GM12878 (cell line): Measurements from ENCODE around the gene NTRK3. TPM values are rescaled to one million over a fixed set of nuclear protein-coding genes. Genes with fewer than 3 reads are reported as not detected.

ENCODE experiments used
- ATAC-seq: fragments of 200-7000 bp; cut with Tn5 transposase; 3 replicates; pipeline ENCODE4 v1.9.1; 2020; ENCODE audit warnings: mild to moderate bottlenecking, moderate library complexity
- BruUV-seq: library from RNA; stranded (reverse); fragments of 400-500 nt; replicated peaks from 2 replicates; lab custom pipeline; 2021; lab: Mats Ljungman, UMichigan
- CTCF ChIA-PET: fragments of 300-600 bp; sonication (Branson Sonifier 250); formaldehyde crosslinking; extraction: SDS; loops from one replicate; lab custom pipeline; 2021; ENCODE audit warnings: inconsistent platforms; lab: Yijun Ruan, JAX
- POLR2A ChIA-PET: fragments of 350-600 bp; formaldehyde crosslinking; extraction: SDS; loops from one replicate; lab custom pipeline; 2021; ENCODE audit warnings: inconsistent platforms; lab: Charles Lee
- RAD21 ChIA-PET: fragments of 300-600 bp; sonication (Branson Sonifier 250); formaldehyde crosslinking; loops from one replicate; lab custom pipeline; 2023; ENCODE audit warnings: antibody characterized with exemption; ENCODE audit not compliant: unreplicated experiment; lab: Charles Lee
- SMC1A ChIA-PET: fragments of 300-600 bp; sonication (Branson Sonifier 250); formaldehyde crosslinking; loops from one replicate; lab custom pipeline; 2023; ENCODE audit not compliant: unreplicated experiment, uncharacterized antibody; lab: Charles Lee
- DNase-seq: peaks from one replicate; pipeline ENCODE4 v3.0.0-alpha.2; 2011; ENCODE audit warnings: low read depth, low spot score
- FAIRE-seq: peaks from 3 replicates; lab custom pipeline; 2011; peaks lifted over from hg19 to GRCh38; lab: Jason Lieb, UNC
- H2AFZ ChIP-seq: 2 replicates; pipeline ENCODE4 v1.6.0; 2011; ENCODE audit warnings: low read depth, low read length, control low read depth; ENCODE audit not compliant: control insufficient read depth
- H3K27ac ChIP-seq: 2 replicates; pipeline ENCODE4 v1.5.1; 2011; ENCODE audit warnings: control low read depth; ENCODE audit not compliant: control insufficient read depth, insufficient read depth
- H3K27me3 ChIP-seq, 2 experiments: replicated peaks in 1 of 2; 2 replicates each; pipeline versions ENCODE4 v1.6.0 to v1.6.1; 2011; ENCODE audit warnings: low read length in 1 of 2; ENCODE audit not compliant: control insufficient read depth in 2 of 2, insufficient read depth in 2 of 2
- H3K36me3 ChIP-seq, 2 experiments: 2 replicates each; pipeline ENCODE4 v1.5.1; 2011; ENCODE audit warnings: low read length in 1 of 2; ENCODE audit not compliant: control insufficient read depth in 2 of 2, insufficient read depth in 2 of 2
- H3K4me1 ChIP-seq: 2 replicates; pipeline ENCODE4 v1.6.1; 2011; ENCODE audit warnings: mild to moderate bottlenecking, low read length, moderate library complexity, mixed read lengths; ENCODE audit not compliant: control insufficient read depth, insufficient read depth
- H3K4me2 ChIP-seq: 2 replicates; pipeline ENCODE4 v1.6.0; 2011; ENCODE audit warnings: control low read depth; ENCODE audit not compliant: control insufficient read depth, insufficient read depth
- H3K4me3 ChIP-seq: fragments of 200-600 bp; sonication (generic); 2 replicates; pipeline ENCODE4 v1.5.1; 2016
- H3K79me2 ChIP-seq: 2 replicates; pipeline ENCODE4 v1.6.0; 2011; ENCODE audit warnings: low read length; ENCODE audit not compliant: control insufficient read depth, insufficient read depth
- H3K9ac ChIP-seq: 2 replicates; pipeline ENCODE4 v1.8.0; 2011; ENCODE audit warnings: low read length, control low read depth, mixed read lengths; ENCODE audit not compliant: control insufficient read depth, insufficient read depth
- H3K9me3 ChIP-seq: replicated peaks from 3 replicates; pipeline ENCODE4 v1.5.1; 2011; ENCODE audit warnings: mild to moderate bottlenecking, low read length; ENCODE audit not compliant: control insufficient read depth, insufficient read depth
- H4K20me1 ChIP-seq: 2 replicates; pipeline ENCODE4 v1.6.0; 2011; ENCODE audit not compliant: control insufficient read depth, insufficient read depth
- BHLHE40 ChIP-seq, 2 experiments: fragments of 450-650 bp in 1 of 2; IDR thresholded peaks; 2 replicates each; pipeline ENCODE4 v1.6.1; 2011 to 2017; ENCODE audit warnings: low read depth in 2 of 2, borderline replicate concordance in 1 of 2, improper control_type of control experiment in 1 of 2, low read length in 1 of 2, mild to moderate bottlenecking in 1 of 2
- CREM ChIP-seq: IDR thresholded peaks from 2 replicates; pipeline ENCODE4 v1.6.1; 2014; ENCODE audit warnings: antibody characterized with exemption, low read depth
- E2F4 ChIP-seq: IDR thresholded peaks from 2 replicates; pipeline ENCODE4 v1.6.1; 2012; ENCODE audit warnings: low read depth, low read length, improper control_type of control experiment
- EP300 ChIP-seq, 2 experiments: fragments of 150-350 bp in 1 of 2; IDR thresholded peaks; 2 replicates each; pipeline ENCODE4 v1.6.1; 2011 to 2012; ENCODE audit warnings: low read depth in 2 of 2, low read length in 2 of 2, borderline replicate concordance in 1 of 2, improper control_type of control experiment in 1 of 2, inconsistent platforms in 1 of 2; ENCODE audit not compliant: control insufficient read depth in 1 of 2
- EZH2 ChIP-seq: IDR thresholded peaks from 2 replicates; pipeline ENCODE4 v1.6.1; 2012; ENCODE audit warnings: low read depth, mild to moderate bottlenecking, control low read depth, inconsistent platforms, low read length, borderline replicate concordance; ENCODE audit not compliant: control insufficient read depth
- FOXK2 ChIP-seq: fragments of 450-650 bp; IDR thresholded peaks from 2 replicates; pipeline ENCODE4 v1.6.1; 2017; ENCODE audit warnings: mild to moderate bottlenecking, moderate library complexity
- IRF3 ChIP-seq: fragments of 450-650 bp; IDR thresholded peaks from 2 replicates; pipeline ENCODE4 v1.6.1; 2014; ENCODE audit warnings: mild to moderate bottlenecking
- KDM1A ChIP-seq: fragments of 200-600 bp; sonication (generic); IDR thresholded peaks from 2 replicates; pipeline ENCODE4 v1.6.1; 2016; ENCODE audit warnings: borderline replicate concordance
- MEF2A ChIP-seq: IDR thresholded peaks from 2 replicates; pipeline ENCODE4 v1.6.1; 2011; ENCODE audit warnings: low read depth, mild to moderate bottlenecking, low read length, moderate library complexity; ENCODE audit not compliant: insufficient read depth
- MEF2B ChIP-seq: fragments of 450-650 bp; IDR thresholded peaks from 2 replicates; pipeline ENCODE4 v1.6.1; 2018; ENCODE audit warnings: mild to moderate bottlenecking, moderate library complexity; ENCODE audit not compliant: partially characterized antibody, poor library complexity, severe bottlenecking
- MLLT1 ChIP-seq: fragments of 450-650 bp; IDR thresholded peaks from 2 replicates; pipeline ENCODE4 v1.6.1; 2016; ENCODE audit warnings: mild to moderate bottlenecking
- MYB ChIP-seq: fragments of 150-350 bp; IDR thresholded peaks from 2 replicates; pipeline ENCODE4 v1.6.1; 2014; ENCODE audit warnings: mild to moderate bottlenecking, low read depth, low read length, borderline replicate concordance
- NFIC ChIP-seq: IDR thresholded peaks from 2 replicates; pipeline ENCODE4 v1.6.1; 2012; ENCODE audit warnings: low read depth, mild to moderate bottlenecking, inconsistent platforms, low read length, moderate library complexity
- NFYB ChIP-seq: IDR thresholded peaks from 2 replicates; pipeline ENCODE4 v1.6.1; 2011; ENCODE audit warnings: low read depth, mild to moderate bottlenecking, low read length, improper control_type of control experiment, moderate library complexity; ENCODE audit not compliant: insufficient read depth
- RBBP5 ChIP-seq: fragments of 200-600 bp; sonication (generic); conservative IDR thresholded peaks from 2 replicates; pipeline ENCODE4 v1.6.1; 2016
- SMAD5 ChIP-seq: IDR thresholded peaks from 2 replicates; pipeline ENCODE4 v1.6.1; 2016; ENCODE audit warnings: antibody characterized with exemption, low read depth
- SMARCA5 ChIP-seq: fragments of 450-650 bp; IDR thresholded peaks from 2 replicates; pipeline ENCODE4 v1.6.1; 2017; ENCODE audit warnings: mild to moderate bottlenecking
- SP1 ChIP-seq: IDR thresholded peaks from one replicate; pipeline ENCODE4 v1.6.1; 2011; ENCODE audit warnings: low read depth, low read length
- STAT3 ChIP-seq: IDR thresholded peaks from 2 replicates; pipeline ENCODE4 v1.6.1; 2011; ENCODE audit warnings: low read depth, low read length, improper control_type of control experiment
- TCF3 ChIP-seq: IDR thresholded peaks from 2 replicates; pipeline ENCODE4 v1.6.1; 2012; ENCODE audit warnings: low read depth, mild to moderate bottlenecking, low read length, borderline replicate concordance; ENCODE audit not compliant: insufficient read depth
- ZBED1 ChIP-seq: IDR thresholded peaks from 2 replicates; pipeline ENCODE4 v1.6.1; 2016; ENCODE audit warnings: borderline replicate concordance
- ZNF207 ChIP-seq: fragments of 450-650 bp; IDR thresholded peaks from 2 replicates; pipeline ENCODE4 v1.6.1; 2014; ENCODE audit warnings: antibody characterized with exemption, mild to moderate bottlenecking, borderline replicate concordance
- WGBS: methylation state at CpG from one replicate; pipeline ENCODE4 v1.1.6; 2016; ENCODE audit warnings: low lambda C conversion rate; ENCODE audit not compliant: insufficient replicate concordance, insufficient coverage; ENCODE audit errors: missing lambda C conversion rate; 5-methylcytosine and 5-hydroxymethylcytosine counted together
- in situ Hi-C: fragments of 300-500 bp; cut with MboI; formaldehyde crosslinking; loops from 9 replicates; pipeline ENCODE4 v1.14.3; 2018; ENCODE audit warnings: mixed read lengths
- intact Hi-C: fragments of 100-400 bp; cut with micrococcal nuclease; formaldehyde crosslinking; loops from one replicate; pipeline ENCODE4 v1.14.2; 2022; ENCODE audit not compliant: unreplicated experiment
- polyA plus RNA-seq, 11 experiments: library from polyadenylated mRNA; depleted of rRNA in 4 of 11; unstranded in 6 of 11; stranded (reverse) in 5 of 11; fragments of >200 nt; fragmentation: Nextera tagmentation in 4 of 11; fragmentation: Illumina TruSeq in 1 of 11; extraction: Ambion mirVana in 4 of 11; extraction: Trizol in 1 of 11; gene quantifications; 1 replicate in 1 of 11; 2 replicates in 10 of 11; pipeline versions ENCODE4 v1.2.1 to v1.2.3, GENCODE V29; 2011 to 2016; ENCODE audit warnings: inconsistent platforms in 2 of 11, missing spikeins in 2 of 11, low read depth in 1 of 11
- total RNA-seq, 4 experiments: library from RNA; depleted of rRNA in 3 of 4; stranded (reverse); fragments of >200 nt in 3 of 4; fragmentation: Illumina TruSeq in 1 of 4; extraction: Trizol in 1 of 4; gene quantifications; 2 replicates each; pipeline versions ENCODE4 v1.2.1 to v1.2.3, GENCODE V29; 2013 to 2021

The NTRK3 gene
- total and polyA plus RNA-seq, 10 of the 15 experiments (the other 5 are each of a cell fraction or from before 2014, with no cell fraction given) = not detected

- TF ChIP-seq KDM1A = no peak
- TF ChIP-seq FOXK2 = no peak
- TF ChIP-seq SMARCA5 = no peak
These were observed 312.5 kb downstream of the NTRK3 start (continued) for GRCh38 chr15:87944050-87944449.

- Histone ChIP-seq H3K4me2 (no peak overlapping the region), H3K27ac (no peak overlapping the region), H3K36me3 (no peaks in the 10 kb centered on the region), H3K79me2 (no peaks in the 10 kb centered on the region), H4K20me1 (no peaks in the 10 kb centered on the region), H3K9me3 (no peaks in the 10 kb centered on the region), H3K27me3 (no peaks in the 10 kb centered on the region; a peak in 1 of 4 replicates), H3K4me1 (no peaks in the 10 kb centered on the region), H3K9ac (no peak overlapping the region), H3K4me3 (no peak overlapping the region), H2AFZ (no peak overlapping the region)
- SMC1A ChIA-PET = no interaction called here
- POLR2A ChIA-PET = no interaction called here
- intact Hi-C loops = no loop called here
- TF ChIP-seq NFIC (no peak), MEF2B (no peak), SMAD5 (no peak), RBBP5 (no peak), ZBED1 (no peak), MLLT1 (no peak), NFYB (no peak), TCF3 (no peak), CREM (no peak), MEF2A (no peak), E2F4 (no peak), SP1 (no peak), STAT3 (no peak), BHLHE40 (IDR thresholded peaks at IDR 0.05; ENCODE audit: borderline replicate concordance in 1 of 2, low read depth in 2 of 2, low read length in 1 of 2) (no peak), MYB (no peak), IRF3 (no peak), ZNF207 (no peak), EP300 (IDR thresholded peaks at IDR 0.05; ENCODE audit: borderline replicate concordance in 1 of 2, control insufficient read depth in 1 of 2, low read depth in 2 of 2, low read length in 2 of 2) (no peak), EZH2 (no peak)
- ATAC-seq (no peak), DNase-seq (no peak), FAIRE-seq (no peak)
- CTCF ChIA-PET = no interaction called here
- WGBS = 6% methylated on average over 3 of the region's 3 CpGs
- in situ Hi-C loops = no loop called here
- RAD21 ChIA-PET = no interaction called here
- BruUV-seq = no TSS peak
These were observed 312.9 kb downstream of the NTRK3 start for GRCh38 chr15:87943626-87944025.
